Aorta (tissue), 5 donors: Measurements from ENCODE around the gene CWC27. TPM values are rescaled to one million over a fixed set of nuclear protein-coding genes. Genes with fewer than 3 reads are reported as not detected.
"Not testable (repeated sequence)": the region's sequence is repeated elsewhere in the genome, so short reads cannot be mapped to it uniquely, and the experiment has no call there.

ENCODE experiments used
- ATAC-seq: fragments of 200-7000 bp; cut with Tn5 transposase; one replicate; pipeline ENCODE4 v1.9.1; 2022; ENCODE audit warnings: moderate library complexity; ENCODE audit not compliant: low FRiP score
- DNase-seq, 2 donors: peaks; one replicate each; pipeline ENCODE4 v3.0.0-alpha.2; 2020
- H3K27ac ChIP-seq, 2 donors: one replicate each; pipeline ENCODE4 v1.5.1; 2013; ENCODE audit warnings: low read length in 2 of 2, mild to moderate bottlenecking in 2 of 2, moderate library complexity in 2 of 2, control low read depth in 1 of 2, inconsistent platforms in 1 of 2, low read depth in 1 of 2
- H3K27me3 ChIP-seq, 2 donors: one replicate each; pipeline ENCODE4 v1.6.1; 2013; ENCODE audit warnings: control low read depth in 1 of 2, low read length in 1 of 2, mild to moderate bottlenecking in 1 of 2, moderate library complexity in 1 of 2; ENCODE audit not compliant: insufficient read depth in 2 of 2, control insufficient read depth in 1 of 2
- H3K36me3 ChIP-seq, 2 donors: one replicate each; pipeline ENCODE4 v1.6.1; 2013; ENCODE audit warnings: control low read depth in 1 of 2, low read length in 1 of 2, mild to moderate bottlenecking in 1 of 2; ENCODE audit not compliant: insufficient read depth in 2 of 2, control insufficient read depth in 1 of 2
- H3K4me1 ChIP-seq, 2 donors: one replicate each; pipeline ENCODE4 v1.6.1; 2013; ENCODE audit warnings: low read length in 2 of 2, control low read depth in 1 of 2, mild to moderate bottlenecking in 1 of 2, moderate library complexity in 1 of 2; ENCODE audit not compliant: insufficient read depth in 2 of 2, control insufficient read depth in 1 of 2
- H3K4me3 ChIP-seq, 2 donors: one replicate each; pipeline ENCODE4 v1.5.1; 2013; ENCODE audit warnings: low read length in 2 of 2, control low read depth in 1 of 2, mild to moderate bottlenecking in 1 of 2
- H3K9me3 ChIP-seq: one replicate; pipeline ENCODE4 v1.6.1; 2013; ENCODE audit warnings: mild to moderate bottlenecking, low read length; ENCODE audit not compliant: control insufficient read depth
- WGBS, 2 donors: extraction: QIAGEN DNeasy Blood & Tissue Kit; methylation state at CpG; one replicate each; pipeline ENCODE4 v1.1.7; 2013; 5-methylcytosine and 5-hydroxymethylcytosine counted together
- intact Hi-C, 2 donors: fragments of 100-400 bp; cut with DNase I; formaldehyde crosslinking; loops; one replicate each; pipeline versions ENCODE4 v1.14.2 to v1.15.0; 2022
- polyA plus RNA-seq, 2 donors: library from polyadenylated mRNA; stranded (reverse); fragments of 200-250 nt; gene quantifications; one replicate each; pipeline ENCODE4 v1.2.3, GENCODE V29; 2013
- total RNA-seq, 2 donors: library from RNA; stranded (reverse); fragmentation: NEBNext Ultra II Directional; extraction: Animal tissue kit (Norgen Biotek cat#: 25700); gene quantifications; one replicate each; pipeline ENCODE4 v1.2.1, GENCODE V29; 2021
- donor health status: healthy with polysubstance abuse.
- donor health status: Bipolar disorder and iron deficiency.
- donor health status: DM: no; HTN: no; CAD: no.
- donor health status: DM: no; HTN: no; CAD: no.
- donor health status: DM: yes; HTN: yes; CAD: no.

Gene CWC27
- total and polyA plus RNA-seq, 4 donors, result 12.9 to 20.7 (median 17.6) TPM

DNA sequence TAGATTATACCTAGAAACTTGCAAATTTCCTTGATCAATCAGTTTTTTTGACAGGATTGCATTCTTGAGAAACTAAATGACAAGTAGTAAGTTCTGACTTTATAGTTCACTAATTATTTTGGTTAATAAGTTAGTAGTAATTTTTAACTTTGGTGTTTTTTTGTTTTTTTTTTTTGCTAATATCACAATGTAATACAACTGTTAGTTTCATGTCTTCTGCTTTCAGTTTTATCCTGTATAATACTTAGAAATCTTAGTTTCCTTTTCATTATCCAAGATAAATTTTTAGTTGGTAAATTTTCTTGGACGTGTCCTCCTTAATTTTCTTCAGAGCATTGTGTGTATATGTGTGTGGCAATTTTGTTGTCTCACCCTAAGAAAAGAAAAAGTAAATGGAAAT lies 57.8 kb downstream of the CWC27 start:
- no peaks in the 10 kb centered on the region for H3K9me3 ChIP-seq
- H3K4me3 ChIP-seq, result no peak overlapping the region
- DNase-seq, result no peak
- no peak overlapping the region for H3K27ac ChIP-seq
- intact Hi-C loops, result no loop called here
- ATAC-seq, result no peak
- WGBS, 2 donors, result 79 to 81% methylated on average over 1 of the region's 1 CpG
- no peaks in the 10 kb centered on the region for H3K36me3 ChIP-seq
- H3K27me3 ChIP-seq, result no peaks in the 10 kb centered on the region
- no peaks in the 10 kb centered on the region for H3K4me1 ChIP-seq

DNA sequence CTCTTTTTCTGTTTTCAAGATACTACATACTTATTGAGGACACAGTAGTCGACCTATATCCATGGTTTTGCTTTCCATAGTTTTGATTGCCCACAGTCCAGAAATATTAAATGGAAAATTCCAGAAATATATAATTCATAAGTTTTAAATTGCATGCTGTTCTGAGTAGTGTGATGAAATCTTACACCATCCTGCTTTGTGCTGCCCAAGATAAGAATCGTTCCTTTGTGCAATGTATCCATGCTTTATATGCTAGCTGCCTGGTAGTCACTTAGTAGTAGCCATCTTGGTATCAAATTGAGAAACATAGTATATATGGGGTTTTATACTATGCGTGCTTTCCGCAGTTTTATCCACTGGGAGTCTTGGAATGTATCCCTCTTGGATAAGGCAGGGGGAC lies 59.0 kb downstream of the CWC27 start:
- intact Hi-C loops, result no loop called here
- DNase-seq (no peak), ATAC-seq (no peak)
- Histone ChIP-seq H3K4me3 (no peak overlapping the region), H3K27ac (no peak overlapping the region), H3K9me3 (no peaks in the 10 kb centered on the region), H3K27me3 (no peaks in the 10 kb centered on the region), H3K4me1 (no peaks in the 10 kb centered on the region), H3K36me3 (no peaks in the 10 kb centered on the region)
- WGBS, 2 donors, result 86 to 88% methylated on average over 4 of the region's 4 CpGs

DNA sequence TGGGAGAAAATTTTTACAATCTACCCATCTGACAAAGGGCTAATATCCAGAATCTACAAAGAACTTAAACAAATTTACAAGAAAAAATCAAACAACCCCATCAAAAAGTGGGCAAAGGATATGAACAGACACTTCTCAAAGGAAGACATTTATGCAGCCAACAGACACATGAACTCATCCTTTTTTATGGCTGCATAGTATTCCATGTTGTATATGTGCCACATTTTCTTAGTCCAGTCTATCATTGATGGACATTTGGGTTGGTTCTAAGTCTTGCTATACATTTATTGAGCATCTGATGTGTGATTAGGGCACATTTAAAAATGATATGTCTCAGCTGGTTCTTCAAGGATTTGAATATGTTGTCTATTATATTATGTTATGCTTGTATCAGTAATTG lies 61.9 kb downstream of the CWC27 start:
- H3K27ac ChIP-seq, H3K4me3 ChIP-seq, H3K4me1 ChIP-seq, H3K9me3 ChIP-seq, ATAC-seq, H3K36me3 ChIP-seq, H3K27me3 ChIP-seq, intact Hi-C loops, DNase-seq: not testable (repeated sequence)

DNA sequence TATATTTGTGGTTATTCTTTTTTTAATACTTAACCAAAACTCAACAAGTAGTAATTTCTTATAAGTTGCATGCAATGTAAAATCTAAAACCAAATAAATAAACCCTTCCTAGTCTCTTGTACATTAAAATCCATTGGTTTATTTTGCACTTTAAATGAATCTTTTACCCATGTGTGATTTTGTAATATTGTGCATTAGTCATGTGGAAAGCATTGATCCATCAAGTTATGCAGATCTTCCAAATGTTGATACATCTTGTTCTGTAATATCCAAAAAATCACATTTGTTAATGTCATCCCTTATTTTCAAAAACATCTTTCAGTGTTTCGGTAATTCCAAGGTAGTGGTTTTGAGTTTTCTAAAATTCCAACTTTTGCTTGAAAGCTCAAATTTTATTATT lies 63.3 kb downstream of the CWC27 start:
- ATAC-seq, result no peak
- Histone ChIP-seq H3K9me3 (no peaks in the 10 kb centered on the region), H3K4me1 (no peaks in the 10 kb centered on the region), H3K4me3 (no peak overlapping the region), H3K27ac (no peak overlapping the region), H3K27me3 (no peaks in the 10 kb centered on the region), H3K36me3 (no peaks in the 10 kb centered on the region)
- DNase-seq, result no peak
- WGBS, 2 donors, result 100% methylated on average over 1 of the region's 1 CpG
- intact Hi-C loops, result no loop called here

DNA sequence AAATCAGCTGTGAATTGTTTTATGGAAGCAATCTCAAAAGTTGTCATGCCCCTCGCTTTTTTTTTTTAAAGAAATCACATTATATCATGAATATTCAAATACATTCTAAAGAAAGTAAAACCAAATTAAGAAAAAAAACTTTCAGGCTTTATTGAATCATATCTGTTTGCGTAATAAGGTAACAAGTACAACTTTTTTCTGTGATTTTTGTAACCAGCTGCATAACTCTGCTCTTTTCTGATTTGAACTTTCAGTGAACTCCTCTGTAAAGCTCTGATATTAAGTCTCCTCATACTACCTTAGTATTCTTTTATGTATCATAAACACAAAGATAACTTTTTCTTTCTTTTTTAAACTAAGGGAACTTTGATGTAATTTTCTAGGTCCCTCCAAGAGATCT lies 65.3 kb downstream of the CWC27 start:
- Histone ChIP-seq H3K4me3 (no peak overlapping the region), H3K9me3 (no peaks in the 10 kb centered on the region), H3K36me3 (no peaks in the 10 kb centered on the region), H3K27ac (no peak overlapping the region), H3K27me3 (no peaks in the 10 kb centered on the region), H3K4me1 (no peaks in the 10 kb centered on the region)
- WGBS, 2 donors, result 99% methylated on average over 2 of the region's 2 CpGs
- DNase-seq, result no peak
- ATAC-seq, result no peak
- intact Hi-C loops, result no loop called here

DNA sequence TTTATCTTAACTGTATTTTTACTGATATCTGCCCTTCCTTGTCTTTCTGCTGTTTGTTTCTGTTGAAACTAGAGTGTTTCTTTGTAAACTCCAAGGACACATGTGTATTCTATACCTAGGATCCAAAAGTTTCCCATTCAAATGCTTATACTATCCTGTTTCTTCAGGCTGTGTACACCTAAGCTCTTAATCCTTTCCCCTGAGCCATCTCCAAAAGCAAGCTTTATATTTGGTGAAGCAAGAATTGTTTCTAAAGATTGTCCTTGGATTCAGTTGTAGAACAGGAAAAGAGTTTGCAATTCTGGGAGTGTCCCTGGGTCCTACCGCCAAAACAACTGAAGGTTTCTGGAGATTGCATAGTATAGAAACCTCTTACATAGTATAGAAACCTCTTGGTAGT lies 65.9 kb downstream of the CWC27 start:
- no peak overlapping the region for H3K27ac ChIP-seq

DNA sequence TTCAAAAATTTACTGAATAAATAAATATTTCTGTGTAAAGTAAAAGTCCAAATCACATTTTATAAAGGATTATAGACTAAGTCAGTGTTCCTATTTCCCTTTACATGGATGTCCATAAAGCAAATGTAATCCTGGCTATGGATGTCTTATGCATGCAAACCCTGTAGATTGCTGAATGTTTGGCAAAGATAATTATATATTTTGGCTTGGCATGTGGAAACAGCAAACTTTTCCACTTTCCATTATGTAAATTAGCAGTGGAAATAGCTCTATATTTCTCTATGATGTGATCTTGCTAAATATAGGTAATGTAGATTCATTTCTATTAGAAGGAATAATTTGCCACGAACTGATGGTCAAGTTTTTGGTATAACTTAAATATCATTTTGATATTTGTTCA lies 66.5 kb downstream of the CWC27 start:
- Histone ChIP-seq H3K36me3 (peaks cover 0 to 2% of the 10 kb centered on the region in 2 donors), H3K27me3 (no peaks in the 10 kb centered on the region), H3K4me3 (no peak overlapping the region), H3K4me1 (no peaks in the 10 kb centered on the region), H3K9me3 (no peaks in the 10 kb centered on the region), H3K27ac (no peak overlapping the region)
- DNase-seq, result no peak
- ATAC-seq, result no peak
- intact Hi-C loops, result no loop called here
- WGBS, 2 donors, result 33 to 35% methylated on average over 1 of the region's 1 CpG

More for the DNA sequence above, 65.9 kb downstream of the CWC27 start:
- H3K36me3 ChIP-seq, result no peaks in the 10 kb centered on the region
- DNase-seq (no peak), ATAC-seq (no peak)
- H3K27me3 ChIP-seq, result no peaks in the 10 kb centered on the region
- H3K4me3 ChIP-seq, result no peak overlapping the region
- intact Hi-C loops, result no loop called here
- no peaks in the 10 kb centered on the region for H3K4me1 ChIP-seq
- H3K9me3 ChIP-seq, result no peaks in the 10 kb centered on the region
- 90 to 97% methylated on average over 1 of the region's 1 CpG for WGBS, 2 donors

DNA sequence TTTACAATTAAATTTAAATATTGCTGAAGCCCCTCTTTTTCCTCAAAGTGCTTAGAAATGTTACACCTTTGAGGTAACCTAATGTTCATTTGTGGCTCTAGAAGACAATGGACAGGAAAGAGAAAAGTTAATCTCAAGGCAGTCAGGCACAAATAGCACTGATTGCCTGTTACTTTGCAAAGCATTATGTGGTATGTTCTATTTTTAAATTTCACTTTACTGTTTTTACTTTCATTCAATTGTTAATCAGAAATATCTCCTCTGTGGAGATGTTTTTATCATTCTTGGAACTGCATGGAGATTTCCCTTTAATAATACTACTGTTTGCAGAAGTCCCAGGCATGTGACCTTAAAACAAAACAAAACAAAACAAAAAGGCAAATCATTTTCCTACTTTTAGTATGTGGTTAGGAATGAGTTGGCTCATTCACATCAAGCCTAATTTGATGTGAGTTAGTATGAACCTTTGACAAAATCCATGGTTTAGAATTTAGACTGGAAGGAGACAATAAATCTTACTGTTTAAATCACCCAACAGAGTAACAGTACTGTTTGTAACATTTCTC lies 67.5 kb downstream of the CWC27 start:
- Histone ChIP-seq H3K9me3 (no peaks in the 10 kb centered on the region), H3K27me3 (no peaks in the 10 kb centered on the region), H3K4me3 (no peak overlapping the region), H3K36me3 (peaks cover 4 to 5% of the 10 kb centered on the region in 2 donors), H3K4me1 (no peaks in the 10 kb centered on the region), H3K27ac (no peak overlapping the region)
- no peak for DNase-seq
- intact Hi-C loops, result no loop called here
- no peak for ATAC-seq

DNA sequence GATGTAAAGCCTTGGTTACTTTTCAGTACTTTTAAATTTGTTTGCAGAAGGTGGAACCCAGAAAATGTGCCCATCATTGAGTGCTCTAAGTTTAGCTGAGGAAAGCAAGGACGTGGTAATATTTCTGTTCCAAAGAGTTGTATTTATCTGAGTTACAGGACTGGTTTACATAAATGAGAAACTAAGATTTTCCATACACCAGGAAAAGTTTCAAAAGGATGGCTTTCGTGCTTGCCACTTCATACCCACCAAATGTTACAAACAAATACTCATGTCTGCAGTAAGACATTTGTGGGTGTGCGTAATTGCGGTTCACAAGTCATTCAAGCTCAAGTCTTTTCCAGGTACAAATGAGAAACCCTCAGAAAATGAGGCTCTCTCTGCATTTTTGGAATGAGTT lies 68.1 kb downstream of the CWC27 start:
- H3K9me3 ChIP-seq, result no peaks in the 10 kb centered on the region
- no peaks in the 10 kb centered on the region for H3K4me1 ChIP-seq
- DNase-seq (no peak), ATAC-seq (no peak)
- H3K36me3 ChIP-seq, result peaks cover 4 to 5% of the 10 kb centered on the region in 2 donors
- H3K27me3 ChIP-seq, result no peaks in the 10 kb centered on the region
- no peak overlapping the region for H3K4me3 ChIP-seq
- H3K27ac ChIP-seq, result no peak overlapping the region
- 63 to 64% methylated on average over 4 of the region's 4 CpGs for WGBS, 2 donors
- intact Hi-C loops, result no loop called here
